Measurements from ENCODE around the gene SPNS2.

The SPNS2 gene

GRCh38 chr17:4548721-4549531 is 50.2 kb downstream of the SPNS2 start:
- no peak for DNase-seq (ENCODE audit: extremely low spot score)
- CTCF ChIA-PET = interaction anchor here (1.0 to 4.6 kb wide), 2 partner anchors 13 to 18 kb away, joined by 3 to 29 read pairs; no protein-coding TSS in a partner anchor
- no peak for TF ChIP-seq CTCF (IDR thresholded peaks at IDR 0.05; ENCODE audit: control extremely low read depth, extremely low read depth, low read depth, missing control alignments)
- POLR2A ChIA-PET = no interaction called here

DNA sequence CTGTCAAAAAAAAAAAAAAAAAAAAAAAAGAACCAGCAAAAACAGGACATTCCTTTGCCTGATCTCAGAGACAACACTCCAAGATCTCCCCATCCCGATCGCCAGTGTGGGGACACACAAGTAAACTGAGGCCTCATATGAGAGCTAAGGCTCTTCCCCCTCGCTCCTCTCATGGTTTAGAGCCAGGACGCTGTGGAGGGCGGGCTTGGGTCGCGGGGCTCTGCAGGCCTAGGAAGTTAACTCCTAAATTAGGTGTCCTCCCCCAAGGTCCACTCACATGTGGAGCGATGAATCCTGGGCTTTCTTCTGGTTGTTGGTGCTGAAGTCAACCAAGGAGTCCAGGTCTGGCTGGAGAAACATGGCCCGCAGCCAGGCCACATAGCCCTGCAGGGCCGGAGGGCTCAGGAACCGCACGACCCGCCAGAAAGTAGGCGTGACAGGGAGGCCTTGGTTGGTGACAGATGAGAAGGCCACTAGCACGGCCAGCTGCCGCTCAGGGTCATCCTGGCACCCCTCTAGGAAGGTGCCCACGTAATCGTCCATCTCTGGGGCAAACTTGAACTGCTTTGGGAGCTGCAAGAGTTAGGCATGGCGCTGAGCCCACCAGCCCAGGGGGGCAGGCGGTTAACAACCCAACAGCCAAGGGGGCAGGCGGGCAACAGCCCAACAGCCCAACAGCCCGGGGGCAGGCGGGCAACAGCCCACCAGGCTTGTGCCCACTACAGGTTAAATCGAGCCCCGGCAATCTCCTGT is 51.3 kb downstream of the SPNS2 start:
- no peak for DNase-seq (ENCODE audit: extremely low spot score)
- no peak for TF ChIP-seq CTCF (IDR thresholded peaks at IDR 0.05; ENCODE audit: control extremely low read depth, extremely low read depth, low read depth, missing control alignments)
- POLR2A ChIA-PET = no interaction called here
- CTCF ChIA-PET = interaction anchor here (0.9 to 4.6 kb wide), 3 partner anchors 12 to 16 kb away, joined by 3 to 29 read pairs (median 3); no protein-coding TSS in a partner anchor

DNA sequence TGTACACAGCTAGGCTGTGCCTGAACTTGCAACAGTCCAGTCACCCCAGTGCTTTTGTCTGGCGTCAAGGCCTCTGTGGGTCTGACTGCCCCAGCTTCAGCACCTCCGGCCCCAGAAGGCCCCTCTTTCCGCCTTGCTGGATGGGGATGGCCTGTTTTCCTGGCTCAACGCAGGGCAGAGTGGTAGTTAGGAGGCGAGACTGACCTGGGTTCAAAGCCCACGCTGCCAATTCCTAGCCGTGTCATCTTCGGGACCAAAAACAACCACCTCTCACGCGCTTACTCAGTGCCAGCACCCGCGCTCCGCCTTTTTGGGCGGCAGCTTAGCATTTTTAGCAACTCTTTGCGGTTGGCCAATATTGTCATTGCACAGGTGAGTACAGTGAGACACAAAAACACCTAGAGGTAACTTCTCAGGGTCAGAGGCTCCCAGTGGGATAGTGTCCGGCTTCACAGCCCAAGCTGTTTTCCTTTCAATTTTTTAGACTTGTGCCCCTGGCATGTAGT is 51.9 kb downstream of the SPNS2 start:
- ChIA-PET POLR2A (no interaction called here), CTCF (interaction anchor here (0.9 to 4.6 kb wide), 2 partner anchors 12 to 16 kb away, joined by 3 to 29 read pairs; no protein-coding TSS in a partner anchor)
- no peak for TF ChIP-seq CTCF (IDR thresholded peaks at IDR 0.05; ENCODE audit: control extremely low read depth, extremely low read depth, low read depth, missing control alignments)
- no peak for DNase-seq (ENCODE audit: extremely low spot score)

GRCh38 chr17:4551141-4551540 is 52.5 kb downstream of the SPNS2 start:
- ChIA-PET POLR2A (no interaction called here), CTCF (interaction anchor here (0.9 to 4.6 kb wide), 2 partner anchors 11 to 15 kb away, joined by 3 to 29 read pairs; no protein-coding TSS in a partner anchor)
- no peak for TF ChIP-seq CTCF (IDR thresholded peaks at IDR 0.05; ENCODE audit: control extremely low read depth, extremely low read depth, low read depth, missing control alignments)
- no peak for DNase-seq (ENCODE audit: extremely low spot score)

DNA sequence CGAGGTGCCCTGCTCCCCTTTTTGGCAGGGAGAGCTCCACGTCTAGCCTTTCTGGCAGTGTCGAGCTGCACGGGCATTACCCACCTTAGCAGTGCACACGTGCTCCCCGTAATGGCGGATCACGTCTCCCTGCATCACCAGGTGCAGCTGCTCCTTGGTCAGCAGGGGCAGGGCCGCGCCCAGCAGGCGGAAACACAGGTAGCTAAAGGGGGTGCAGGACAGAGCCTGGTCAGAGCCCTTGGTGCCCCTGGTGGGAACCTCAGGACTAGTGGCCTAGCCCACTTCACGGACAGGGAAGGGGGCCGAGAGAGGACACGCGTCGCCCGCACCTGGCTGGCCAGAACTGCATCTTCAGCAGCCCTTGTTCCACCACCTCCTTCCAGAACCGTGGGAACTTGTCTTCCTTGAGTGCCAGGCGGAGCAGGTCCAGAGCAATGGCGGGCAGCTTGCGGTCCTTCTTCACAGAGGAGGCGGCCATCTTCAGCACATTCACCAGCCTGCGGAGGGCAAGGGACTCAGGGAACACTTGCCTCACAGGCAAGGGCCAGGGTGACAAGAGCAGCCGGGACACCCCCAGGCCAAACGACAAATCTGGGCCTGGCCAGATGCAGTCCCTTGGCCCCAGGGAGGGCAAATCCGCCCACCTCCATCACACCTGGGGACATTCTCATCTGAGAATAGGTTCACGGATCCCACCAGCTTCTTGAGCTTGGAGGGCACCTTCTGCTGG is 53.3 kb downstream of the SPNS2 start:
- no peak for TF ChIP-seq CTCF (IDR thresholded peaks at IDR 0.05; ENCODE audit: control extremely low read depth, extremely low read depth, low read depth, missing control alignments)
- DNase-seq (ENCODE audit: extremely low spot score) = no peak
- POLR2A ChIA-PET = interaction anchor here (0.6 to 0.7 kb wide), 2 partner anchors 292 to 523 kb away, joined by 3 to 8 read pairs; no protein-coding TSS in a partner anchor
- CTCF ChIA-PET = interaction anchor here (1.3 to 4.6 kb wide), 2 partner anchors 8 to 14 kb away, joined by 3 to 29 read pairs; no protein-coding TSS in a partner anchor

DNA sequence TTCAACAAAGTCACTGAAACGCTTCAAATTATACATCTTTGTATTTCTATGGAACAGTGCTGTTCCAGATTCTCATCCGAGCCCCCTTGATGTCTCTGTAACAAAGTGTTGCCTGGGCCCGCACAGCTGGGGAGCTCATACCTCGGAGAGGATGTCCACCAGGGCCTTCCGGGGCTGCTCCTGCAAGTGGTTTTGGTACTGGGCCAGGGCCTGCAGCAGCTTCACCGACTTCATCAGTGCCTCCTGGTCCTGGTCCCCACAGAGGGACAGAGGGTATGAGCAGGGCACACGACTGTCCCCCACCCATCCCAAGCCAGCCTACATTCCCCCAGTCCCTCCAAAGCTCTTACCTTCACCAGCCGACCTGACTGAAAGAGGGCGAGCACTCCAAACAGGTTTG is 55.0 kb downstream of the SPNS2 start:
- ChIA-PET CTCF (interaction anchor here (4.7 kb wide), 1 partner anchor 13 kb away, joined by 61 read pairs; no protein-coding TSS in a partner anchor), POLR2A (no interaction called here)
- no peak for DNase-seq (ENCODE audit: extremely low spot score)
- TF ChIP-seq CTCF (IDR thresholded peaks at IDR 0.05; ENCODE audit: control extremely low read depth, extremely low read depth, low read depth, missing control alignments) = no peak

Data from GM10248 (cell line).